Mesendoderm (in vitro differentiated cells): Measurements from ENCODE around the gene MANBA.

Experiments used
- DNase-seq: peaks from one replicate; pipeline ENCODE4 v3.0.0; 2013
- H2AK5ac ChIP-seq: 2 replicates; pipeline ENCODE4 v1.6.1; 2013; ENCODE audit warnings: low read length, inconsistent platforms
- H2BK120ac ChIP-seq: 2 replicates; pipeline ENCODE4 v1.6.1; 2013; ENCODE audit warnings: low read depth, mild to moderate bottlenecking, low read length, moderate library complexity, mixed read lengths
- H2BK15ac ChIP-seq: replicated peaks from 2 replicates; pipeline ENCODE4 v1.6.1; 2013; ENCODE audit warnings: low read depth, mild to moderate bottlenecking, moderate library complexity
- H2BK5ac ChIP-seq: 2 replicates; pipeline ENCODE4 v1.6.1; 2013; ENCODE audit warnings: low read length, inconsistent platforms
- H3K18ac ChIP-seq: 2 replicates; pipeline ENCODE4 v1.6.1; 2013; ENCODE audit warnings: mild to moderate bottlenecking, low read length, mixed read lengths
- H3K23ac ChIP-seq: one replicate; pipeline ENCODE4 v1.6.1; 2013; ENCODE audit warnings: low read length
- H3K27ac ChIP-seq: 2 replicates; pipeline ENCODE4 v1.5.1; 2013; ENCODE audit warnings: low read depth, mild to moderate bottlenecking, inconsistent platforms, low read length, moderate library complexity
- H3K27me3 ChIP-seq: 2 replicates; pipeline ENCODE4 v1.6.1; 2013; ENCODE audit warnings: low read length, control low read depth, mild to moderate bottlenecking, inconsistent platforms; ENCODE audit not compliant: insufficient read depth, poor library complexity
- H3K36me3 ChIP-seq: 2 replicates; pipeline ENCODE4 v1.6.1; 2013; ENCODE audit warnings: low read length, inconsistent platforms; ENCODE audit not compliant: control insufficient read depth, insufficient read depth
- H3K4ac ChIP-seq: one replicate; pipeline ENCODE4 v1.6.1; 2013; ENCODE audit warnings: low read depth, mild to moderate bottlenecking, low read length, moderate library complexity
- H3K4me1 ChIP-seq: 2 replicates; pipeline ENCODE4 v1.6.1; 2013; ENCODE audit warnings: low read depth, low read length, inconsistent platforms; ENCODE audit not compliant: control insufficient read depth
- H3K4me2 ChIP-seq: 2 replicates; pipeline ENCODE4 v1.6.1; 2013; ENCODE audit warnings: low read length
- H3K4me3 ChIP-seq: 2 replicates; pipeline ENCODE4 v1.5.1; 2013; ENCODE audit warnings: mild to moderate bottlenecking, low read length
- H3K56ac ChIP-seq: one replicate; pipeline ENCODE4 v1.6.1; 2013; ENCODE audit warnings: low read length
- H3K79me1 ChIP-seq: 2 replicates; pipeline ENCODE4 v1.6.1; 2013; ENCODE audit warnings: low read length, inconsistent platforms
- H3K79me2 ChIP-seq: 2 replicates; pipeline ENCODE4 v1.6.1; 2013; ENCODE audit warnings: mild to moderate bottlenecking, low read length; ENCODE audit not compliant: control insufficient read depth, insufficient read depth
- H3K9ac ChIP-seq: 2 replicates; pipeline ENCODE4 v1.6.1; 2013; ENCODE audit warnings: low read length, inconsistent platforms
- H4K5ac ChIP-seq: one replicate; pipeline ENCODE4 v1.6.1; 2013; ENCODE audit warnings: low read length
- H4K8ac ChIP-seq: one replicate; pipeline ENCODE4 v1.6.1; 2013; ENCODE audit warnings: low read depth, mild to moderate bottlenecking, control low read depth, low read length, moderate library complexity
- WGBS: extraction: QIAGEN DNeasy Blood & Tissue Kit; methylation state at CpG from one replicate; pipeline ENCODE4 v1.1.7; 2013; ENCODE audit warnings: low lambda C conversion rate, missing lambda C conversion rate; ENCODE audit not compliant: insufficient coverage; ENCODE audit errors: extremely low coverage; 5-methylcytosine and 5-hydroxymethylcytosine counted together

MANBA gene

DNA sequence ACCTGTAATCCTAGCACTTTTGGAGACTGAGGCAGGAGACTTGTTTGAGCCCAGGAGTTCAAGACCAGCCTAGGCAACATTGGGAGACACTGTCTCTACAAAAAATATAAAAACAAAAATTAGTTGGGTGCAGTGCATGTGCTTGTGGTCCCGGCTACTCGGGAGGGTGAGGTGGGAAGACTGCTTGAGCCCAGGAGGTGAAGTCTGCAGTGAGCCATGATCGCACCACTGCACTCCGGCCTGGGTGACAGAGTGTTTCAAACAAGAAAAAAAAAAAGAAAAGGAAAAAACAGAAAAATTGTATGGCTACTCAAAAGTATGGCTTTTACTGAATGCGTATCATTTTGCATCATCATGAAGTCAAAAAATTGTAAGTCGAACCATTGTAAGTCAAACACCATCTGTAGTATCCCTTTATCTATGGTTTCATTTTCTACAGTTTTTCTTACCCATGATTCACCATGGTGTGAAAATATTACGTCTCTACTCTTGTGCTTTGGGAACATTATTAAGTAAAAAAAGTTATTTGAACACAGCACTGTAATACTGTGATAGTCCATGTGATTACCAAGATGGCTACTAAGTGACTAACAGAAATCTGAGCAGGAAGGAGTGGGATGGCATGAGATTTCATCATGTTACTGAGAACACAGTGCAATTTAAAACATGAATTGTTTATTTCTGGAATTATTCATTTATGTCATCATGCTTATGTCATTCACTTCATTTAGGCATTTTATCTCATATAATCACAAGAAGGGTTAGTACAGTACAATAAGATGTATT lies 26.5 kb upstream of the MANBA start:
- no CpG with 5 or more reads among the region's 7 CpGs for WGBS
- Histone ChIP-seq H3K4ac (no peak overlapping the region), H4K8ac (no peak overlapping the region), H3K27ac (no peak overlapping the region), H3K9ac (no peak overlapping the region), H3K4me2 (no peak overlapping the region), H3K23ac (no peak overlapping the region), H3K27me3 (no peaks in the 10 kb centered on the region), H3K56ac (no peak overlapping the region), H4K5ac (no peak overlapping the region), H3K36me3 (no peaks in the 10 kb centered on the region), H3K4me3 (no peak overlapping the region), H2BK5ac (no peak overlapping the region), H2AK5ac (no peak overlapping the region), H2BK15ac (no peak overlapping the region), H3K79me2 (no peaks in the 10 kb centered on the region), H2BK120ac (no peak overlapping the region), H3K18ac (no peak overlapping the region), H3K4me1 (no peaks in the 10 kb centered on the region), H3K79me1 (no peaks in the 10 kb centered on the region)
- no peak for DNase-seq

DNA sequence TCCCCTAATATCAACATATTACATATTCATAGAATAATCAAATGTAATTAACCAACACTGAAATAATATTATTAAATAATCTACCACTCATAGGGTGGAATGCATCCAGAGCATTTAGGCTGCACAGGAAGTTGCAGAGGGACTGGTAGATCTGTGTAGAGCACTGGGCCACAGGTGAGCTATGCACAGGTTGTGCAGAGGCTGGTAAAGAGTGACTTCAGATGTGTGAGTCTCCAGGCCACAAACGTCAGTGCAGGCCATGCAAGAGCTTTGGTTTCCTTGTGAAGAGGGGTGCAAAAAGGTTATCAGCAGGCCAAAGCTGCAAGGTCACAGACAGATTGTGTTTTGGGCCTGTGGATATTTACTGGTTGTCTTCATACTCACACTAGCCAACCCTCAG lies 25.5 kb upstream of the MANBA start:
- H2BK5ac ChIP-seq, result no peak overlapping the region
- no peak overlapping the region for H3K23ac ChIP-seq
- H2AK5ac ChIP-seq, result no peak overlapping the region
- H3K36me3 ChIP-seq, result no peaks in the 10 kb centered on the region
- no peaks in the 10 kb centered on the region for H3K79me1 ChIP-seq
- H3K79me2 ChIP-seq, result no peaks in the 10 kb centered on the region
- H2BK15ac ChIP-seq, result no peak overlapping the region
- no peaks in the 10 kb centered on the region for H3K27me3 ChIP-seq
- no peak overlapping the region for H2BK120ac ChIP-seq
- H3K4me2 ChIP-seq, result no peak overlapping the region
- H3K18ac ChIP-seq, result no peak overlapping the region
- H3K4ac ChIP-seq, result no peak overlapping the region
- no peak overlapping the region for H3K9ac ChIP-seq
- H3K27ac ChIP-seq, result no peak overlapping the region
- H3K56ac ChIP-seq, result no peak overlapping the region
- H3K4me1 ChIP-seq, result no peaks in the 10 kb centered on the region
- DNase-seq, result no peak
- no CpG with 5 or more reads among the region's 1 CpG for WGBS
- H4K5ac ChIP-seq, result no peak overlapping the region
- H4K8ac ChIP-seq, result no peak overlapping the region
- no peak overlapping the region for H3K4me3 ChIP-seq

DNA sequence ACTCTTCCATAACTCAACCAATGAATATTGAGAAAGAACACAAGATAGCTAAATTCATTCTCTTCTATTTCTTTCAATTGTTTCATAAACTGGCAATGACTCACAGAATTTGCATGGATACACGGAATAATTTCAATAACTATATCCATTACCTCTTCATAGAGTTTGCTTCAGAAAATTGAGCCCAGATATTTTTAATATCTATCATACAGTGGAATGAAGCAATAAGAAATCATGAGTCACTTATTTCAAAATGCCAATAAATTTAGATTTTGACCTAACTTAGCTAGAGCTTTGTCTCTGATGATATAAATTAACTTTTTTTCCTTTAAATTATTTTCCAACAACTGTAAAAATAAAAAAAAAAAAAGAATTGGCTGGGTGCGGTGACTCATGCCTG lies 22.2 kb upstream of the MANBA start:
- Histone ChIP-seq H3K4me1 (no peaks in the 10 kb centered on the region), H3K27ac (no peak overlapping the region), H3K36me3 (no peaks in the 10 kb centered on the region), H2AK5ac (no peak overlapping the region), H4K8ac (no peak overlapping the region), H4K5ac (no peak overlapping the region), H3K79me2 (no peaks in the 10 kb centered on the region), H3K79me1 (no peaks in the 10 kb centered on the region), H2BK5ac (no peak overlapping the region), H3K4me3 (no peak overlapping the region), H2BK120ac (no peak overlapping the region), H3K23ac (no peak overlapping the region), H3K4ac (no peak overlapping the region), H3K56ac (no peak overlapping the region), H3K27me3 (no peaks in the 10 kb centered on the region), H3K4me2 (no peak overlapping the region), H2BK15ac (no peak overlapping the region), H3K18ac (no peak overlapping the region), H3K9ac (no peak overlapping the region)
- no peak for DNase-seq
- no CpG with 5 or more reads among the region's 2 CpGs for WGBS

DNA sequence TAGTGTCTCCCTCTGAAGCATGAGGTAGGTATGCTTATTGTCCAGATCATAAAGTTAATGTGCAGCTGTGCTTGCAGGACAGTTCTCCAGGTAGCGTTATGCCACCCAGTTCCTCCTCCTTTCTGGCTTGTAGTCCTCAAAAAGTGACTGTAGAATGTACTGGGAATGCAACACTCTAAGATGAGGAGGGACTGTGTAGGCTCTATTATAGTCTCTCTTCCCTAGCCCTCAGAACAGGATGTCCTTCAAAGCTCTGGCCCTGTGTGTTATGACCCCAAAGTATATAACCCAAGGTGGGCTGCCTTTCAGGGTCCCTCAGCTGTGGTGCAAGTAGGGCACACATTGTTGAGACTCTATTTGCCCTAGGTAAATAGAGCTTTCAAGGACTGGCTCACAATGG lies 20.8 kb upstream of the MANBA start:
- Histone ChIP-seq H4K5ac (no peak overlapping the region), H3K4me2 (no peak overlapping the region), H3K79me1 (no peaks in the 10 kb centered on the region), H3K36me3 (no peaks in the 10 kb centered on the region), H2BK120ac (no peak overlapping the region), H2BK15ac (no peak overlapping the region), H3K56ac (no peak overlapping the region), H3K4ac (no peak overlapping the region), H2BK5ac (no peak overlapping the region), H3K9ac (no peak overlapping the region), H3K79me2 (no peaks in the 10 kb centered on the region), H4K8ac (no peak overlapping the region), H2AK5ac (no peak overlapping the region), H3K4me3 (no peak overlapping the region), H3K18ac (no peak overlapping the region), H3K27ac (no peak overlapping the region), H3K23ac (no peak overlapping the region), H3K27me3 (no peaks in the 10 kb centered on the region), H3K4me1 (no peaks in the 10 kb centered on the region)
- no peak for DNase-seq
- WGBS, result no CpG with 5 or more reads among the region's 1 CpG

DNA sequence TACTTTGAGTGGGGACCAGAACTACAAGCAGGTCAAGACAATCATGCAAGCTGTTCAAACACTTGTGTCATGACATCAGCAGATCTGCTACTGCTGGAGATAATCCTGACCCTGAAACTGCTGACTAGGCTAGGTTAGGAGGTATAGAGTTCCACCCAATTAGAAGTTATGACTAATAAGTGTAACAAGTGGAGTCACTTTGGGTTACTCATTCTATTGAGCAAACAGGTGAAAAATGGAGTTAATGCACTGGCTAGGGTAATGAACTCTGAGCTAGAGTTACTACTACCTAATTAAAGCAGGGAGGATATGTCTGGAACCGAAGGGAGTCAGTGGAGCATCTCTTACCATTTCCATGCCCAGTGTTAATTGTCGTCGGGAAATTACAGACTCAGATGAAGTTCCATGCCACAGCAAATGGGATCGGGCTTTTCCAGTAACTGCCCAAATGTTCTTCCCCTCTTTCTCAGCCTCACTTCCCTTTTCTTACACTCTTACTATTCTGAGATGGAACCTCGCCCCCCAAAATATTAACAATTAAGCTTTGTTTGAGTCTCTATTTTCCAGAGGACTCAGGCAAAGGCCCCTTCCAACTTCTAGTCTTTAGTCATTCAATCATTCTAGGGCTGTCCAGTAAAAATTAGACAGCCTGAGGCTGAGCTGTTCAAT lies 19.8 kb upstream of the MANBA start:
- Histone ChIP-seq H3K9ac (no peak overlapping the region), H2BK5ac (no peak overlapping the region), H3K36me3 (no peaks in the 10 kb centered on the region), H3K4me3 (no peak overlapping the region), H2BK120ac (no peak overlapping the region), H3K27me3 (no peaks in the 10 kb centered on the region), H3K18ac (no peak overlapping the region), H2BK15ac (no peak overlapping the region), H3K23ac (no peak overlapping the region), H4K5ac (no peak overlapping the region), H4K8ac (no peak overlapping the region), H2AK5ac (no peak overlapping the region), H3K4me1 (no peaks in the 10 kb centered on the region), H3K56ac (no peak overlapping the region), H3K4ac (no peak overlapping the region), H3K79me1 (no peaks in the 10 kb centered on the region), H3K4me2 (no peak overlapping the region), H3K27ac (no peak overlapping the region), H3K79me2 (no peaks in the 10 kb centered on the region)
- no CpG with 5 or more reads among the region's 5 CpGs for WGBS
- DNase-seq, result no peak
